Measurements from ENCODE around the gene ICE2. TPM values are rescaled to one million over a fixed set of nuclear protein-coding genes. Genes with fewer than 3 reads are reported as not detected.
"Not testable (repeated sequence)": the region's sequence is repeated elsewhere in the genome, so short reads cannot be mapped to it uniquely, and the experiment has no call there.

The ICE2 gene
- total RNA-seq, 1 experiment from 2014 or later, result 76.7 TPM

- Mint-ChIP-seq H3K4me1 (ENCODE audit: low read depth, unreplicated experiment) (peaks cover 49% of the 10 kb centered on the region), H3K27me3 (ENCODE audit: unreplicated experiment) (no peaks in the 10 kb centered on the region), H3K36me3 (ENCODE audit: insufficient read depth, unreplicated experiment) (peaks cover 13% of the 10 kb centered on the region), H3K9me3 (ENCODE audit: low read depth, unreplicated experiment) (no peaks in the 10 kb centered on the region), H3K27ac (ENCODE audit: unreplicated experiment) (peak overlapping the region; percentile 67), H3K4me3 (ENCODE audit: low read depth, unreplicated experiment) (peak overlapping the region; percentile 10)
- BruUV-seq (replicated peaks), result no TSS peak
- intact Hi-C loops (cut with micrococcal nuclease; ENCODE audit: unreplicated experiment), result no loop called here
- CTCF ChIA-PET, result interaction anchor here (0.7 kb wide), 1 partner anchor 43 kb away, joined by 4 read pairs; no protein-coding TSS in a partner anchor
- TF ChIP-seq CTCF (IDR thresholded peaks at IDR 0.05; ENCODE audit: unreplicated experiment), result no peak
- no peak for DNase-seq
Measured at GRCh38 chr15:60414016-60414682, 64.8 kb downstream of the ICE2 start.

GRCh38 chr15:60413231-60413824 lies 65.6 kb downstream of the ICE2 start:
- no TSS peak for BruUV-seq (replicated peaks)
- Mint-ChIP-seq H3K4me3 (ENCODE audit: low read depth, unreplicated experiment) (no peak overlapping the region), H3K36me3 (ENCODE audit: insufficient read depth, unreplicated experiment) (peaks cover 21% of the 10 kb centered on the region), H3K27me3 (ENCODE audit: unreplicated experiment) (no peaks in the 10 kb centered on the region), H3K27ac (ENCODE audit: unreplicated experiment) (peak overlapping the region; percentile 67), H3K4me1 (ENCODE audit: low read depth, unreplicated experiment) (peaks cover 55% of the 10 kb centered on the region), H3K9me3 (ENCODE audit: low read depth, unreplicated experiment) (no peaks in the 10 kb centered on the region)
- CTCF ChIA-PET, result interaction anchor here (0.7 kb wide), 1 partner anchor 42 kb away, joined by 4 read pairs; no protein-coding TSS in a partner anchor
- no peak for DNase-seq
- intact Hi-C loops (cut with micrococcal nuclease; ENCODE audit: unreplicated experiment), result no loop called here
- no peak for TF ChIP-seq CTCF (IDR thresholded peaks at IDR 0.05; ENCODE audit: unreplicated experiment)

GRCh38 chr15:60412807-60413206 lies 66.1 kb downstream of the ICE2 start:
- H3K27ac Mint-ChIP-seq (ENCODE audit: unreplicated experiment), result peak overlapping the region; percentile 67
- H3K36me3 Mint-ChIP-seq (ENCODE audit: insufficient read depth, unreplicated experiment), result peaks cover 24% of the 10 kb centered on the region
- H3K4me1 Mint-ChIP-seq (ENCODE audit: low read depth, unreplicated experiment), result peaks cover 55% of the 10 kb centered on the region
- BruUV-seq (replicated peaks); DNase-seq; H3K9me3 Mint-ChIP-seq (ENCODE audit: low read depth, unreplicated experiment); H3K4me3 Mint-ChIP-seq (ENCODE audit: low read depth, unreplicated experiment); CTCF ChIA-PET; H3K27me3 Mint-ChIP-seq (ENCODE audit: unreplicated experiment); intact Hi-C loops (cut with micrococcal nuclease; ENCODE audit: unreplicated experiment): not testable (repeated sequence)

- CTCF ChIA-PET, result no interaction called here
- Mint-ChIP-seq H3K9me3 (ENCODE audit: low read depth, unreplicated experiment) (no peaks in the 10 kb centered on the region), H3K36me3 (ENCODE audit: insufficient read depth, unreplicated experiment) (peaks cover 24% of the 10 kb centered on the region), H3K27ac (ENCODE audit: unreplicated experiment) (peak overlapping the region; percentile 33), H3K4me3 (ENCODE audit: low read depth, unreplicated experiment) (no peak overlapping the region), H3K27me3 (ENCODE audit: unreplicated experiment) (no peaks in the 10 kb centered on the region), H3K4me1 (ENCODE audit: low read depth, unreplicated experiment) (peaks cover 58% of the 10 kb centered on the region)
- BruUV-seq (replicated peaks), result no TSS peak
- intact Hi-C loops (cut with micrococcal nuclease; ENCODE audit: unreplicated experiment), result no loop called here
- TF ChIP-seq CTCF (IDR thresholded peaks at IDR 0.05; ENCODE audit: unreplicated experiment), result no peak
- no peak for DNase-seq
Measured at GRCh38 chr15:60411774-60412425, 67.0 kb downstream of the ICE2 start.

GRCh38 chr15:60410350-60410749 lies 68.6 kb downstream of the ICE2 start:
- DNase-seq; H3K27ac Mint-ChIP-seq (ENCODE audit: unreplicated experiment); H3K4me3 Mint-ChIP-seq (ENCODE audit: low read depth, unreplicated experiment); H3K27me3 Mint-ChIP-seq (ENCODE audit: unreplicated experiment); H3K9me3 Mint-ChIP-seq (ENCODE audit: low read depth, unreplicated experiment); intact Hi-C loops (cut with micrococcal nuclease; ENCODE audit: unreplicated experiment); BruUV-seq (replicated peaks); CTCF ChIA-PET: not testable (repeated sequence)
- peaks cover 68% of the 10 kb centered on the region for H3K4me1 Mint-ChIP-seq (ENCODE audit: low read depth, unreplicated experiment)
- H3K36me3 Mint-ChIP-seq (ENCODE audit: insufficient read depth, unreplicated experiment), result peaks cover 24% of the 10 kb centered on the region

Measured in Calu3 (cell line).